Liver (tissue), 9 donors: Measurements from ENCODE around the gene KCNMB2. TPM values are rescaled to one million over a fixed set of nuclear protein-coding genes. Genes with fewer than 3 reads are reported as not detected.

ENCODE experiments used
- DNase-seq: peaks from one replicate; pipeline ENCODE4 v3.0.0-alpha.2; 2017; ENCODE audit warnings: low spot score
- H3K27ac ChIP-seq, 2 donors: one replicate each; pipeline ENCODE4 v1.7.0; 2013; ENCODE audit warnings: inconsistent platforms in 2 of 2, low read length in 2 of 2, control low read depth in 1 of 2, low read depth in 1 of 2, mild to moderate bottlenecking in 1 of 2
- H3K27me3 ChIP-seq, 4 donors: one replicate each; pipeline versions ENCODE4 v1.6.1 to v1.7.0; 2013; ENCODE audit warnings: low read length in 3 of 4, inconsistent platforms in 1 of 4, mild to moderate bottlenecking in 1 of 4, moderate library complexity in 1 of 4; ENCODE audit not compliant: control insufficient read depth in 4 of 4, insufficient read depth in 4 of 4
- H3K36me3 ChIP-seq, 4 donors: one replicate each; pipeline versions ENCODE4 v1.6.1 to v1.7.0; 2013; ENCODE audit warnings: low read length in 3 of 4, mild to moderate bottlenecking in 3 of 4, low read depth in 1 of 4, moderate library complexity in 1 of 4; ENCODE audit not compliant: control insufficient read depth in 4 of 4, insufficient read depth in 3 of 4
- H3K4me1 ChIP-seq, 4 donors: one replicate each; pipeline versions ENCODE4 v1.6.1 to v1.7.0; 2013; ENCODE audit warnings: low read length in 3 of 4, mild to moderate bottlenecking in 3 of 4, moderate library complexity in 1 of 4; ENCODE audit not compliant: control insufficient read depth in 4 of 4, insufficient read depth in 4 of 4
- H3K4me3 ChIP-seq, 3 donors: one replicate each; pipeline versions ENCODE4 v1.6.1 to v1.7.0; 2013; ENCODE audit warnings: low read length in 3 of 3, control low read depth in 1 of 3, low read depth in 1 of 3, mild to moderate bottlenecking in 1 of 3
- H3K9ac ChIP-seq, 2 donors: one replicate each; pipeline ENCODE4 v1.7.0; 2013; ENCODE audit warnings: low read length in 2 of 2, mild to moderate bottlenecking in 2 of 2, moderate library complexity in 2 of 2, control low read depth in 1 of 2, low read depth in 1 of 2
- H3K9me3 ChIP-seq, 4 donors: one replicate each; pipeline versions ENCODE4 v1.6.1 to v1.7.0; 2013; ENCODE audit warnings: low read length in 3 of 4; ENCODE audit not compliant: control insufficient read depth in 4 of 4
- ATF3 ChIP-seq: IDR thresholded peaks from 2 replicates; pipeline ENCODE4 v1.6.1; 2016; ENCODE audit warnings: antibody characterized with exemption
- CTCF ChIP-seq: fragments of 150-350 bp; IDR thresholded peaks from 2 replicates; pipeline ENCODE4 v1.5.1; 2017; ENCODE audit warnings: improper control_type of control experiment, low read depth, low read length; ENCODE audit not compliant: missing input control
- EGR1 ChIP-seq, 2 donors: IDR thresholded peaks; 2 replicates each; pipeline ENCODE4 v1.6.1; 2016 to 2018; ENCODE audit warnings: antibody characterized with exemption in 2 of 2, low read depth in 2 of 2
- FOXA1 ChIP-seq: IDR thresholded peaks from 2 replicates; pipeline ENCODE4 v1.6.1; 2016; ENCODE audit warnings: antibody characterized with exemption
- FOXA2 ChIP-seq: IDR thresholded peaks from 2 replicates; pipeline ENCODE4 v1.6.1; 2016; ENCODE audit warnings: antibody characterized with exemption
- GABPA ChIP-seq, 2 donors: IDR thresholded peaks in 1 of 2; conservative IDR thresholded peaks in 1 of 2; 2 replicates each; pipeline ENCODE4 v1.6.1; 2016; ENCODE audit warnings: antibody characterized with exemption in 2 of 2, mild to moderate bottlenecking in 1 of 2, moderate library complexity in 1 of 2
- HNF4A ChIP-seq, 2 donors: conservative IDR thresholded peaks; 2 replicates each; pipeline ENCODE4 v1.6.1; 2016; ENCODE audit warnings: antibody characterized with exemption in 2 of 2, mild to moderate bottlenecking in 2 of 2
- HNF4G ChIP-seq: IDR thresholded peaks from 2 replicates; pipeline ENCODE4 v1.6.1; 2016; ENCODE audit warnings: antibody characterized with exemption
- JUND ChIP-seq, 2 donors: IDR thresholded peaks; 2 replicates each; pipeline ENCODE4 v1.6.1; 2016; ENCODE audit warnings: antibody characterized with exemption in 2 of 2
- MAX ChIP-seq: IDR thresholded peaks from 2 replicates; pipeline ENCODE4 v1.6.1; 2016; ENCODE audit warnings: antibody characterized with exemption
- NR2F2 ChIP-seq: IDR thresholded peaks from 2 replicates; pipeline ENCODE4 v1.6.1; 2016; ENCODE audit warnings: antibody characterized with exemption
- RAD21 ChIP-seq, 2 donors: IDR thresholded peaks; 2 replicates each; pipeline ENCODE4 v1.6.1; 2016; ENCODE audit warnings: antibody characterized with exemption in 2 of 2, mild to moderate bottlenecking in 2 of 2
- REST ChIP-seq: IDR thresholded peaks from 2 replicates; pipeline ENCODE4 v1.6.1; 2016; ENCODE audit warnings: antibody characterized with exemption, mild to moderate bottlenecking
- RXRA ChIP-seq, 2 donors: IDR thresholded peaks; 2 replicates each; pipeline ENCODE4 v1.6.1; 2017 to 2018; ENCODE audit warnings: antibody characterized with exemption in 2 of 2, mild to moderate bottlenecking in 1 of 2
- SP1 ChIP-seq: IDR thresholded peaks from 2 replicates; pipeline ENCODE4 v1.6.1; 2018; ENCODE audit warnings: antibody characterized with exemption, mild to moderate bottlenecking
- TAF1 ChIP-seq: conservative IDR thresholded peaks from 2 replicates; pipeline ENCODE4 v1.6.1; 2016; ENCODE audit warnings: antibody characterized with exemption, mild to moderate bottlenecking
- YY1 ChIP-seq: IDR thresholded peaks from 2 replicates; pipeline ENCODE4 v1.6.1; 2016; ENCODE audit warnings: antibody characterized with exemption, mild to moderate bottlenecking
- WGBS: extraction: QIAGEN DNeasy Blood & Tissue Kit; methylation state at CpG from one replicate; pipeline ENCODE4 v1.1.7; 2013; 5-methylcytosine and 5-hydroxymethylcytosine counted together
- polyA plus RNA-seq, 2 donors: library from polyadenylated mRNA; stranded (reverse) in 1 of 2; unstranded in 1 of 2; fragments of 200-250 nt in 1 of 2; fragments of >200 nt in 1 of 2; fragmentation: Nextera tagmentation in 1 of 2; extraction: Ambion mirVana in 1 of 2; gene quantifications; one replicate each; pipeline versions ENCODE4 v1.2.1 to v1.2.3, GENCODE V29; 2013 to 2015
- total RNA-seq, 2 donors: library from RNA; depleted of rRNA; stranded (reverse); fragments of >200 nt; gene quantifications; one replicate each; pipeline ENCODE4 v1.2.3, GENCODE V29; 2014
- donor health status: healthy.
- donor health status: healthy.
- donor health status: healthy.
- donor health status: healthy.
- donor health status: healthy.

The KCNMB2 gene
- total and polyA plus RNA-seq, 4 donors, result 0.08 to 0.33 (median 0.16) TPM; not detected in 1

GRCh38 chr3:178835033-178835432 lies 298.8 kb downstream of the KCNMB2 start:
- no peak overlapping the region for H3K4me3 ChIP-seq
- no peaks in the 10 kb centered on the region for H3K27me3 ChIP-seq
- H3K4me1 ChIP-seq, result no peaks in the 10 kb centered on the region
- H3K9me3 ChIP-seq, result peaks cover 0 to under 1% (median 0%) of the 10 kb centered on the region in 4 donors
- H3K36me3 ChIP-seq, result no peaks in the 10 kb centered on the region
- H3K9ac ChIP-seq, result no peak overlapping the region
- TF ChIP-seq CTCF (no peak), MAX (no peak), REST (no peak), FOXA1 (no peak), FOXA2 (no peak), YY1 (no peak), JUND (IDR thresholded peaks at IDR 0.05) (no peak), NR2F2 (no peak), HNF4A (conservative IDR thresholded peaks at IDR 0.05) (no peak), HNF4G (no peak), EGR1 (IDR thresholded peaks at IDR 0.05; ENCODE audit: low read depth in 2 of 2) (no peak), ATF3 (no peak), SP1 (no peak)
- no peak overlapping the region for H3K27ac ChIP-seq
- no peak for DNase-seq
- WGBS, result 82% methylated on average over 3 of the region's 3 CpGs

GRCh38 chr3:178837512-178837911 lies 301.3 kb downstream of the KCNMB2 start:
- peaks cover 0 to 2% (median 0%) of the 10 kb centered on the region in 4 donors for H3K9me3 ChIP-seq
- TF ChIP-seq ATF3 (no peak), NR2F2 (no peak), HNF4G (no peak), RXRA (IDR thresholded peaks at IDR 0.05) (no peak), TAF1 (no peak), YY1 (no peak), RAD21 (IDR thresholded peaks at IDR 0.05) (no peak), GABPA (IDR thresholded peaks at IDR 0.05 in 1 of 2, conservative IDR thresholded peaks at IDR 0.05 in 1 of 2) (no peak)
- no peak overlapping the region for H3K9ac ChIP-seq
- H3K4me1 ChIP-seq, result no peaks in the 10 kb centered on the region
- no peak overlapping the region for H3K4me3 ChIP-seq
- H3K27ac ChIP-seq, result no peak overlapping the region
- no peaks in the 10 kb centered on the region for H3K36me3 ChIP-seq
- no peaks in the 10 kb centered on the region for H3K27me3 ChIP-seq
- no peak for DNase-seq
